ENCODE data around the gene FHOD1. TPM values are rescaled to one million over a fixed set of nuclear protein-coding genes. Genes with fewer than 3 reads are reported as not detected.

FHOD1 gene
- total and polyA plus RNA-seq, 2 of the 13 experiments (the other 11 are each of a cell fraction or from before 2014, with no cell fraction given) = 20.0 to 20.8 TPM

GRCh38 chr16:67248073-67248400 lies 756 bp upstream of the FHOD1 start (continued):
- TF ChIP-seq REL (CRISPR knock-in tag; conservative IDR thresholded peaks at IDR 0.05) (no peak), ZNF770 (CRISPR knock-in tag; IDR thresholded peaks at IDR 0.05) (no peak), KDM5B (CRISPR knock-in tag; IDR thresholded peaks at IDR 0.05; ENCODE audit: borderline replicate concordance) (no peak), MTF2 (CRISPR knock-in tag; IDR thresholded peaks at IDR 0.05; ENCODE audit: borderline replicate concordance) (0 out of 2 replicates have a peak, but pooled peaks have one; percentile 39), PCBP2 (optimal IDR thresholded peaks at IDR 0.05; ENCODE audit: low read depth, low read length, poor library complexity, severe bottlenecking) (no peak), ATF1 (CRISPR knock-in tag; IDR thresholded peaks at IDR 0.05) (no peak), ZNF17 (CRISPR knock-in tag; IDR thresholded peaks at IDR 0.05) (no peak), FLYWCH1 (CRISPR knock-in tag; IDR thresholded peaks at IDR 0.05) (0 out of 2 replicates have a peak, but pooled peaks have one; percentile 41), MAFF (IDR thresholded peaks at IDR 0.05; ENCODE audit: low read depth, low read length) (no peak), ZNF276 (CRISPR knock-in tag; IDR thresholded peaks at IDR 0.05; ENCODE audit: low read depth) (no peak), EZH2 (conservative IDR thresholded peaks at IDR 0.05; ENCODE audit: low read depth, low read length) (0 out of 2 replicates have a peak, but pooled peaks have one; percentile 10), TFDP2 (CRISPR knock-in tag; IDR thresholded peaks at IDR 0.05) (no peak), PTBP1 (IDR thresholded peaks at IDR 0.05; ENCODE audit: low read depth, low read length, poor library complexity, severe bottlenecking) (no peak), ZXDC (CRISPR knock-in tag; IDR thresholded peaks at IDR 0.05) (no peak), BRF2 (CRISPR knock-in tag; IDR thresholded peaks at IDR 0.05) (no peak), SAP130 (CRISPR knock-in tag; IDR thresholded peaks at IDR 0.05; ENCODE audit: low read depth) (no peak), ZNF691 (CRISPR knock-in tag; IDR thresholded peaks at IDR 0.05; ENCODE audit: borderline replicate concordance, low read depth) (0 out of 2 replicates have a peak, but pooled peaks have one; percentile 2), BHLHE40 (IDR thresholded peaks at IDR 0.05; ENCODE audit: low read length) (no peak), MNT (IDR thresholded peaks at IDR 0.05) (no peak)
